HPDE6-E6E7 (cell line): Measurements from ENCODE around the gene DIS3L2.

Experiments used
- DNase-seq: peaks from one replicate; pipeline ENCODE4 v3.0.0; 2011; ENCODE audit warnings: missing footprints; ENCODE audit errors: extremely low spot score

The DIS3L2 gene, protein sequence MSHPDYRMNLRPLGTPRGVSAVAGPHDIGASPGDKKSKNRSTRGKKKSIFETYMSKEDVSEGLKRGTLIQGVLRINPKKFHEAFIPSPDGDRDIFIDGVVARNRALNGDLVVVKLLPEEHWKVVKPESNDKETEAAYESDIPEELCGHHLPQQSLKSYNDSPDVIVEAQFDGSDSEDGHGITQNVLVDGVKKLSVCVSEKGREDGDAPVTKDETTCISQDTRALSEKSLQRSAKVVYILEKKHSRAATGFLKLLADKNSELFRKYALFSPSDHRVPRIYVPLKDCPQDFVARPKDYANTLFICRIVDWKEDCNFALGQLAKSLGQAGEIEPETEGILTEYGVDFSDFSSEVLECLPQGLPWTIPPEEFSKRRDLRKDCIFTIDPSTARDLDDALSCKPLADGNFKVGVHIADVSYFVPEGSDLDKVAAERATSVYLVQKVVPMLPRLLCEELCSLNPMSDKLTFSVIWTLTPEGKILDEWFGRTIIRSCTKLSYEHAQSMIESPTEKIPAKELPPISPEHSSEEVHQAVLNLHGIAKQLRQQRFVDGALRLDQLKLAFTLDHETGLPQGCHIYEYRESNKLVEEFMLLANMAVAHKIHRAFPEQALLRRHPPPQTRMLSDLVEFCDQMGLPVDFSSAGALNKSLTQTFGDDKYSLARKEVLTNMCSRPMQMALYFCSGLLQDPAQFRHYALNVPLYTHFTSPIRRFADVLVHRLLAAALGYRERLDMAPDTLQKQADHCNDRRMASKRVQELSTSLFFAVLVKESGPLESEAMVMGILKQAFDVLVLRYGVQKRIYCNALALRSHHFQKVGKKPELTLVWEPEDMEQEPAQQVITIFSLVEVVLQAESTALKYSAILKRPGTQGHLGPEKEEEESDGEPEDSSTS

GRCh38 chr2:231961349-231962166 lies at the start of gene DIS3L2:
DIS3L2 (plus strand) TSS chr2:231961713; CDS start chr2:232014928, 53,215 bp downstream.
- DNase-seq: peak; percentile 72

- no peak for DNase-seq
Measured at GRCh38 chr2:231914077-231914690, 47.3 kb upstream of the DIS3L2 start.

- no peak for DNase-seq
Measured at GRCh38 chr2:231917280-231918066, 44.0 kb upstream of the DIS3L2 start.

DNA sequence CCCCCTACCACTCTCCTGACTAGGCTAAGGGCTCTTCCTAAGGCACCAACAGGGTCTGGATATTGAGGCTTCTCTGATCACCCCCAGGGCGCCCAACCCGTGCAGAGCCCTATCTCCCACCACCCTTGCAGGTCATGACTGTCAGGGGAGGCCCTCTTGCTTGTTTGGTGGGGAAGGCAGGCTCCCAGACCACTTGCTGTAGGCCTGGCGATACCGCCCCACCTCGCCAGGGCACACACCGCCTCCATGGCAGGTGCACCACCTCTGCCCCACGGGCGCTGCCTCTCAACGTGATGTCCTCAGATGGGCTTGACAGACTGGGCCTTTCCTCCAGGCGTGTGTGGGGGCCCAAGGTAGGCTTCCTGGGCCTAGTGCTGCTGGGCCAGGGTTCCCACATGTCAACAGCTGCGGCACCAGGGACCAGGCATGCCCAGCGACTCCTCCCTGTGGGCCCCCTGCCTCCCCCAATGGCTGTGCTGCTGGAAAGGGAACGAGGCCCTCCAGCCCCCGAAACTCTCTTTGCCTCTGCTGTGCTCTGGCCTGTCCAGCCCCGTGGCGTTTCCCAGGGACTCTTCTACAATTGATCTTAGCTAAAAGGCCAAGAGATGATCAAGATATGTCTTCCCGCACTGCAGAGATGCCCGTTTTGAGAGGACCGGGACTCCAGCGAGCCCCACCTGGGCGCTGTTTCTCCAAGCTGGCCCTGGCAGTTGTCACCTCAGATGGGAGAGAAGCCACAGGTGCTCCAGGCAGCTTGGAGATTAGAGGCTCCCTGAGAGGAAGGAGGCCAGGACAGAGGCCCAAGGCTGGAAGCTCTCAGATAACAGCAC lies 42.8 kb upstream of the DIS3L2 start:
- no peak for DNase-seq

- no peak for DNase-seq
Measured at GRCh38 chr2:231919341-231920035, 42.0 kb upstream of the DIS3L2 start.

- no peak for DNase-seq
Measured at GRCh38 chr2:231920366-231920765, 41.1 kb upstream of the DIS3L2 start.

DNA sequence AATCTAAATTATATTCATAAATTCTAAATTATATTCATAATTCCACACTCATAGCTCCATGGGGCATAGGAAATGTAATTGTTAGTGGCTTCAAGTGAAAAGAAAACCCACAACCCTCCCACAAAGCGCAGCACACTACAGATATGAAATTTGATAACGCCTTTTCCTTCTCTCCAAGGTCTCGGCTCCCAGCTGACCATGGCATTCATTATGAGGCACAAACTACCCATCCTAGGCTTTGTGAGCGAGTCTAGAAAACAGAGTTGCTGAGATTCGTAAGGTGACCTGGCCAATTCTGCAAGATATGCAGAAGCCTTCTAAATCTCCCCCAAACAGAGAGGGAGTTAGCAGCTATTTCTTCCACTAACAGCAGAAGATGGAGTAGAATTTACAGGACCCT lies 40.7 kb upstream of the DIS3L2 start:
- DNase-seq: no peak

- DNase-seq: no peak
Measured at GRCh38 chr2:231922311-231923009, 39.1 kb upstream of the DIS3L2 start.

DNA sequence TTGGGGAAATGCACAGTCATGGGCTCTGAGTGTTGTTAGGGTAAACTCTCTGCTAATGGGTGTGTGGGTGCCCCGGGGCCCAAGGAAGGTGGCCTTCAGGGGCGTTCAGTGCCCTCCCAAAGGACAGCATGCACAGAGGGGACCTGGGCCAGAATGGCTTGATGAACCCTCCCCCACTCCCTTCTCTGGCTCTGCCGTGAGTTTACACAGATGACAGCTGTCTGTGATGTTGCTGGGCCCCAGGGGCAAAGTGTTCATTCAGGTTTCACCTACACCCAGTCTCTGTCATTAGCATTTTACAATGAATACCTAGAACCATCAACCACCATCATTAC lies 38.5 kb upstream of the DIS3L2 start:
- no peak for DNase-seq

DNA sequence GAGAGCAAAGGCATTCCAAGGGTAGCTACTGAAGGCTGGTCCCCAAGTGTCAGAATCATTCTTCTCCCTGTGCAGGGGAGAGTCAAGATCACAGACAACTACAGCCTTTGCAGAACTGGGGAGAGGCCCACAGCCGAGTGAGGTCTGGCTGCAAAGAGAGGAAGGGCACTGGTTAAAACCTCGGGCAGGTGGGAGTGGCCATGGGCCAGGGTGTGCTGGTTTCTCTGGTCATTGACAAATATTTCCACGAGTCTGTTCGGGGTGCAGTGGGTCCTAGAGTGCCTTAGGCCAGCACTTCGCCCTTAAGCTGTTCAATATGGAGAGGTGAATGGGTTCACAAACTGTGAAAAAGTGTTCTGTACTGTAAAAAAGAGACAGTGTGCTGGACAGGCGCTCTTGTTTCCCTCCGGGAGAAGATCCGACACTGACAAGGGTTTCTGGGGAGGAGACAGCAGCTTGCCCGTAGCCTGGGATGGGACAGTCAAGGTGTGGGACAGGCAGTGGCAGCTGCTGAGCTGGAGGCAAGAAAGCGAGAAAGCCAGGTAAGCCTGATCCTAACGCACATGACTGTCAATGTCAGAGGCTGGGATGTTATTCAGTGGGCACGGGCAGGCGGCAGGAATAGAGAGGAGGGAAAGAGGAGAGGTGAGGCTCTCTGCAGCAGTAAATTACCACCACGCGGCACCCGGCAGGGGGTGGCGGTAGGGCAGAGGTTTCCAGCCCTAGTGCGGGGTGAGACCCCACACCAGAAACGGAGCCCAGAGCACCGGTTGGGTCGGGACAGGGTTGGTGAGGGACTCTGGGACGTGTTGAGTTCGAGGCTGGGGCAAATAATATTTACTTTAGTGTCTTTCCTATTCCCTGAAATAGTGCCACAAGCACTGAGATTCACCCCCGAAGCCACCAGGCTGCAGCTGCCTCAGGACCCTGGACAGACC lies 37.3 kb upstream of the DIS3L2 start:
- DNase-seq: no peak

GRCh38 chr2:231924889-231925275 lies 36.6 kb upstream of the DIS3L2 start:
- no peak for DNase-seq

GRCh38 chr2:231925303-231926179 lies 36.0 kb upstream of the DIS3L2 start:
- DNase-seq: peak; percentile 74

- peak; percentile 44 for DNase-seq
Measured at GRCh38 chr2:231926180-231926741, 35.3 kb upstream of the DIS3L2 start, which contains the start of gene NPPC. NPPC (minus strand) TSS chr2:231926396; CDS start chr2:231926249, 147 bp downstream.

DNA sequence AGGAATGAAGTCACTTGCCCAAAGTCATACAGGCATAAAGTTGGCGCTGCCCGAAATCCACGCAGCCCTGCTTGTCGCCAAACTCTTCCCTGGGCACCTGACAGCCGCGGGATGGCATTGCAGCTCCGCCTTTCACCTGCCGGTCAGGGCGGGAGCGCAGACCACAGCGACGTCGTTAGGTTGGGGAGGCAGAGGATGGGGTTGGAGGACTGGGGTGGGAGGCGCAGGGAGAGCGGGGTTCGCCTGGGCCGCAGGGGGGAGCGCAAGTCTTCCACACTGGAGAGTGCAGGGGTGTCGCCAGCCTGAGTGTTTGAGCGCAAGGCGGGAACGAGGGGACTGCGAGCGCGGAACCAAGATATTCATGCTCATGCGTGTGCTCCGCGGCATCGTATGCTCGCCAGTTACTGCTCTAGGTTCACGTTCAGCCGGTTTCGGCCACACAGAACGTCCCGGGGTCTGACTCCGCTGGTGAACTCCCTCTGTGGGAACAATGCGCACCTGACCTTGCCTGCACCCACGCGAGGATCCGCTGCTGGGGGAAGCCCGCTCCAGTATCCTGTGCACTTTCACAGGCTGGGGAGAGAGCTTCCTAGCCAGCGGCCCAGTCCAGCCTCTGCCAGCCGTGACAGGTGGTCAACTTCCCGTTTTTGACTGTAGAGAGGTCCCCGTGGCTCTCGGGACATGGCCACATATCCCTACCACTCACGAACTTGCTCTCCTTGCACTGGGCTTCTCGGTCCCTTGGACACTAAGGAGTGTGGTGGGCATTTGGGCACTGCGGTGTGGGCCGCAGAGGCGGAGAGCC lies 34.5 kb upstream of the DIS3L2 start:
- DNase-seq: no peak

- DNase-seq: no peak
Measured at GRCh38 chr2:231927566-231927890, 34.0 kb upstream of the DIS3L2 start.
